AG04449 (cell line): ENCODE measurements around the gene NR2C2.

Experiments
- CTCF ChIA-PET: fragments of 350-600 bp; formaldehyde crosslinking; extraction: SDS; loops from one replicate; lab custom pipeline; 2021; ENCODE audit warnings: antibody characterized with exemption; lab: Yijun Ruan, JAX
- POLR2A ChIA-PET: fragments of 400-600, 350-600 bp; formaldehyde crosslinking; extraction: SDS; loops from one replicate; lab custom pipeline; 2020; ENCODE audit warnings: antibody characterized with exemption, inconsistent platforms; lab: Yijun Ruan, JAX
- DNase-seq: peaks from one replicate; pipeline ENCODE4 v3.0.0-alpha.2; 2010; ENCODE audit warnings: low read depth, low spot score
- H3K4me3 ChIP-seq: 2 replicates; pipeline ENCODE4 v1.5.1; 2011; ENCODE audit warnings: low read depth, mild to moderate bottlenecking, control low read depth, low read length
- TF ChIP-seq, protein P1 (sequence below): IDR thresholded peaks from one replicate; pipeline ENCODE4 v1.5.1; 2011; ENCODE audit warnings: mild to moderate bottlenecking, moderate library complexity, low read length, control low read depth, inconsistent platforms; ENCODE audit not compliant: insufficient read depth; ENCODE audit errors: missing control alignments

NR2C2 gene

GRCh38 chr3:14925729-14926591 is 21.4 kb upstream of the NR2C2 start:
- H3K4me3 ChIP-seq = no peak overlapping the region
- ChIA-PET CTCF (interaction anchor here (0.7 to 12.1 kb wide), 37 partner anchors 9 to 1271 kb away, joined by 3 to 272 read pairs (median 5); partner anchors contain the start of genes C3orf20, CAPN7, CCDC174 and MRPS25), POLR2A (interaction anchor here (0.7 kb wide), 1 partner anchor 173 kb away, joined by 3 read pairs; the partner anchor contains the start of gene RBSN)
- DNase-seq = no peak
- TF ChIP-seq, protein P1, sequence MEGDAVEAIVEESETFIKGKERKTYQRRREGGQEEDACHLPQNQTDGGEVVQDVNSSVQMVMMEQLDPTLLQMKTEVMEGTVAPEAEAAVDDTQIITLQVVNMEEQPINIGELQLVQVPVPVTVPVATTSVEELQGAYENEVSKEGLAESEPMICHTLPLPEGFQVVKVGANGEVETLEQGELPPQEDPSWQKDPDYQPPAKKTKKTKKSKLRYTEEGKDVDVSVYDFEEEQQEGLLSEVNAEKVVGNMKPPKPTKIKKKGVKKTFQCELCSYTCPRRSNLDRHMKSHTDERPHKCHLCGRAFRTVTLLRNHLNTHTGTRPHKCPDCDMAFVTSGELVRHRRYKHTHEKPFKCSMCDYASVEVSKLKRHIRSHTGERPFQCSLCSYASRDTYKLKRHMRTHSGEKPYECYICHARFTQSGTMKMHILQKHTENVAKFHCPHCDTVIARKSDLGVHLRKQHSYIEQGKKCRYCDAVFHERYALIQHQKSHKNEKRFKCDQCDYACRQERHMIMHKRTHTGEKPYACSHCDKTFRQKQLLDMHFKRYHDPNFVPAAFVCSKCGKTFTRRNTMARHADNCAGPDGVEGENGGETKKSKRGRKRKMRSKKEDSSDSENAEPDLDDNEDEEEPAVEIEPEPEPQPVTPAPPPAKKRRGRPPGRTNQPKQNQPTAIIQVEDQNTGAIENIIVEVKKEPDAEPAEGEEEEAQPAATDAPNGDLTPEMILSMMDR = peak; percentile 62

GRCh38 chr3:14926592-14926991 is 20.8 kb upstream of the NR2C2 start:
- ChIA-PET POLR2A (no interaction called here), CTCF (interaction anchor here (0.8 to 12.1 kb wide), 39 partner anchors 8 to 1272 kb away, joined by 3 to 272 read pairs (median 5); partner anchors contain the start of genes C3orf20, CAPN7, CCDC174 and MRPS25)
- no peak overlapping the region for H3K4me3 ChIP-seq
- no peak for DNase-seq
- TF ChIP-seq, protein P1 = no peak

DNA sequence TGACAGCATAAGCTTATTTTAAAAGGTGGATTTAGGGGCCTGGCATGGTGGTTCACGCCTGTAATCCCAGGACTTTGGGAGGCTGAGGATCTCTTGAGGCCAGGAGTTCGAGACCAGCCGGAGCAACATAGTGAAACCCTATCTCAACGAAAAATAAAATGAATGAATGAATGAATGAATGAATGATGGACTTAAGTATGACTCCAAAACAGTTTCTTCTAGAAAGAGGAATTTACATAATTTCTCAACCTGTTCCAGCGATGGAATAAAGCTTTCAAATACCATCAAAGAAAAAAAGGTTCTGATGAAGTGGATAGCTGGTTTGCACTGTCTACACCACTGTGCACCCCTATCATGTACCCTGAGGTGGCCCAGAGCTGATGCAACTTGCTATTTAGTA is 20.1 kb upstream of the NR2C2 start:
- no peak for DNase-seq
- CTCF ChIA-PET = interaction anchor here (0.7 to 12.1 kb wide), 29 partner anchors 9 to 1273 kb away, joined by 3 to 272 read pairs (median 7); partner anchors contain the start of genes C3orf20, CAPN7, MRPS25 and NR2C2
- TF ChIP-seq, protein P1 = no peak
- no peak overlapping the region for H3K4me3 ChIP-seq
- POLR2A ChIA-PET = no interaction called here

GRCh38 chr3:14929310-14930074 is 17.9 kb upstream of the NR2C2 start:
- ChIA-PET POLR2A (no interaction called here), CTCF (interaction anchor here (0.9 to 2.5 kb wide), 3 partner anchors 8 to 278 kb away, joined by 3 to 12 read pairs (median 4); partner anchors contain the start of genes CAPN7 and CCDC174)
- TF ChIP-seq, protein P1 = no peak
- H3K4me3 ChIP-seq = no peak overlapping the region
- no peak for DNase-seq

DNA sequence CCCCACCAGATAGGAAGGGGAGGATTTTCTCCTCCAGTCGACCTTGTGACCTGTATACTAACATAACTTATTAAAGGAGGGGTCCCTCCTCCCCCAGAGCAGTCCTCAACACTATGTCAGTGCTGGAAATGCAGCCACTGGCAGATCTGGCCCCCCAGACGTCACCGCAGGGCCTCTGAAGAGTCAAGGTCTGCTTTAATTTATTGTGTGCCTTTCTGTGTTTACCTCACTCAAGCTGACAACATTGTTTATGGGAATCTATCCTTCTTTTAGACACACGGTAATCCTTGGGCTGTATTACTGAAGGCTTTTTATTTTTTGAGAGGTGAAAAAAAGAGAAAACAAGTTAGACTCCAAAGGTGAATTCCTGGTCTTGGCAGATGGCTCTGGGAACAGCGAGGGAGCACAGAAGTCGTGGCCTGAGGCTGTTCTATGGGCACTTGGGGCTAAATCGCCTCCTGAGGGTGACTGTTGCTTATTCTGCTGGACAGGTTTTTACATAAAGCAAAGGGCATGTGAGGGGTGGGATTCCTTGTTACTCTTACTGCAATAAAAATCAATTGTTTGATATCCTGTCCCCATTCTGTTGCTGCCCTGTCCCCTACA is 13.5 kb upstream of the NR2C2 start:
- CTCF ChIA-PET = interaction anchor here (1.0 to 1.9 kb wide), 4 partner anchors 9 to 13 kb away, joined by 3 to 15 read pairs (median 6); no protein-coding TSS in a partner anchor
- H3K4me3 ChIP-seq = no peak overlapping the region
- POLR2A ChIA-PET = no interaction called here
- TF ChIP-seq, protein P1 = no peak
- DNase-seq = no peak
